CD14-positive monocyte (primary cell): Measurements from ENCODE around the gene BMP7. TPM values are rescaled to one million over a fixed set of nuclear protein-coding genes. Genes with fewer than 3 reads are reported as not detected.

Source experiments
- DNase-seq, 3 donors: peaks; one replicate each; pipeline ENCODE4 v3.0.0-alpha.2; 2011 to 2022
- H2AFZ ChIP-seq: 2 replicates; pipeline ENCODE4 v1.6.0; 2012; ENCODE audit warnings: mild to moderate bottlenecking, low read depth, low read length, inconsistent platforms; ENCODE audit not compliant: insufficient read depth, poor library complexity, severe bottlenecking
- H3K27ac ChIP-seq, 2 donors: 1 replicate in 1 of 2; 2 replicates in 1 of 2; pipeline ENCODE4 v1.5.1; 2012 to 2013; ENCODE audit warnings: low read length in 2 of 2, control low read depth in 1 of 2, inconsistent platforms in 1 of 2, low read depth in 1 of 2, mild to moderate bottlenecking in 1 of 2
- H3K27me3 ChIP-seq, 2 donors: one replicate each; pipeline versions ENCODE4 v1.6.0 to v1.6.1; 2011 to 2013; ENCODE audit warnings: low read length in 2 of 2; ENCODE audit not compliant: control insufficient read depth in 2 of 2, insufficient read depth in 2 of 2
- H3K36me3 ChIP-seq, 2 donors: replicated peaks in 1 of 2; 1 replicate in 1 of 2; 2 replicates in 1 of 2; pipeline versions ENCODE4 v1.5.1 to v1.6.1; 2012 to 2013; ENCODE audit warnings: low read length in 2 of 2, control low read depth in 1 of 2, inconsistent platforms in 1 of 2, mild to moderate bottlenecking in 1 of 2; ENCODE audit not compliant: insufficient read depth in 2 of 2, control insufficient read depth in 1 of 2
- H3K4me1 ChIP-seq, 2 donors: 1 replicate in 1 of 2; 2 replicates in 1 of 2; pipeline versions ENCODE4 v1.5.1 to v1.6.1; 2012 to 2013; ENCODE audit warnings: low read length in 2 of 2, control low read depth in 1 of 2, inconsistent platforms in 1 of 2, mild to moderate bottlenecking in 1 of 2, moderate library complexity in 1 of 2; ENCODE audit not compliant: insufficient read depth in 2 of 2, control insufficient read depth in 1 of 2
- H3K4me2 ChIP-seq: replicated peaks from 2 replicates; pipeline ENCODE3; 2012; ENCODE audit warnings: low read length, moderate library complexity, mild to moderate bottlenecking; ENCODE audit not compliant: poor library complexity, severe bottlenecking; ENCODE audit errors: extremely low read depth
- H3K4me3 ChIP-seq, 3 experiments: fragments of 200-600 bp in 1 of 3; sonication (generic) in 1 of 3; replicated peaks in 1 of 3; 1 replicate in 2 of 3; 2 replicates in 1 of 3; pipeline ENCODE4 v1.5.1; 2011 to 2013; ENCODE audit warnings: low read length in 3 of 3, mild to moderate bottlenecking in 3 of 3, control low read depth in 2 of 3, low read depth in 2 of 3, inconsistent platforms in 1 of 3, moderate library complexity in 1 of 3
- H3K79me2 ChIP-seq: 2 replicates; pipeline ENCODE4 v1.6.0; 2012; ENCODE audit warnings: mild to moderate bottlenecking, control low read depth, inconsistent platforms, low read length, moderate library complexity; ENCODE audit not compliant: insufficient read depth
- H3K9ac ChIP-seq: 2 replicates; pipeline ENCODE4 v1.6.0; 2017; ENCODE audit warnings: low read length, mild to moderate bottlenecking; ENCODE audit not compliant: insufficient read depth, poor library complexity, severe bottlenecking
- H3K9me3 ChIP-seq, 2 donors: replicated peaks in 1 of 2; 1 replicate in 1 of 2; 2 replicates in 1 of 2; pipeline versions ENCODE4 v1.5.1 to v1.6.1; 2012 to 2013; ENCODE audit warnings: low read length in 2 of 2, control low read depth in 1 of 2; ENCODE audit not compliant: control insufficient read depth in 1 of 2, insufficient read depth in 1 of 2
- H4K20me1 ChIP-seq: 2 replicates; pipeline ENCODE4 v1.6.0; 2012; ENCODE audit warnings: mild to moderate bottlenecking, low read length, control low read depth, moderate library complexity; ENCODE audit not compliant: insufficient read depth
- H3K27ac Mint-ChIP-seq, 7 donors: one replicate each; pipeline ENCODE4 v1.8.0; 2020; ENCODE audit warnings: mild to moderate bottlenecking in 7 of 7, mixed read lengths in 7 of 7, moderate library complexity in 6 of 7, inconsistent platforms in 2 of 7
- H3K27me3 Mint-ChIP-seq, 3 donors: one replicate each; pipeline ENCODE4 v1.8.0; 2021 to 2022; ENCODE audit warnings: low read depth in 3 of 3, mild to moderate bottlenecking in 3 of 3, mixed read lengths in 3 of 3, moderate library complexity in 3 of 3, inconsistent platforms in 1 of 3
- H3K36me3 Mint-ChIP-seq, 2 donors: one replicate each; pipeline ENCODE4 v1.8.0; 2020; ENCODE audit warnings: mixed read lengths in 2 of 2, inconsistent platforms in 1 of 2, mild to moderate bottlenecking in 1 of 2
- H3K4me1 Mint-ChIP-seq: one replicate; pipeline ENCODE4 v1.8.0; 2020; ENCODE audit warnings: mild to moderate bottlenecking, mixed read lengths
- H3K4me3 Mint-ChIP-seq, 2 donors: one replicate each; pipeline ENCODE4 v1.8.0; 2020; ENCODE audit warnings: mild to moderate bottlenecking in 2 of 2, mixed read lengths in 2 of 2, moderate library complexity in 1 of 2
- H3K9me3 Mint-ChIP-seq, 7 donors: one replicate each; pipeline ENCODE4 v1.8.0; 2020 to 2022; ENCODE audit warnings: mixed read lengths in 7 of 7, mild to moderate bottlenecking in 6 of 7, moderate library complexity in 6 of 7, inconsistent platforms in 2 of 7
- WGBS: methylation state at CpG from one replicate; pipeline ENCODE4 v1.1.5; 2013; ENCODE audit warnings: missing lambda C conversion rate; ENCODE audit not compliant: insufficient coverage; 5-methylcytosine and 5-hydroxymethylcytosine counted together
- intact Hi-C, 2 donors: fragments of 100-400 bp; cut with micrococcal nuclease; formaldehyde crosslinking; loops; one replicate each; pipeline versions ENCODE4 v1.15.0 to v1.15.1; 2023
- polyA plus RNA-seq, 3 donors: library from polyadenylated mRNA; depleted of rRNA in 1 of 3; unstranded in 2 of 3; stranded (reverse) in 1 of 3; fragments of 300-500 nt in 2 of 3; fragments of >200 nt in 1 of 3; fragmentation: Illumina TruSeq in 2 of 3; gene quantifications; 1 replicate in 2 of 3; 2 replicates in 1 of 3; pipeline ENCODE4 v1.2.3, GENCODE V29; 2012 to 2021
- TF ChIP-seq, protein P1 (sequence below): fragments of 200-600 bp; IDR thresholded peaks from one replicate; pipeline ENCODE4 v1.8.0; 2022; ENCODE audit warnings: antibody characterized with exemption, mild to moderate bottlenecking

The BMP7 gene
- polyA plus RNA-seq, 3 donors: not detected

- Histone ChIP-seq H2AFZ (no peak overlapping the region), H3K27ac (no peak overlapping the region), H3K4me3 (no peak overlapping the region), H3K27me3 (no peaks in the 10 kb centered on the region), H3K36me3 (no peaks in the 10 kb centered on the region), H3K79me2 (no peaks in the 10 kb centered on the region), H4K20me1 (no peaks in the 10 kb centered on the region), H3K4me2 (no peak overlapping the region), H3K4me1 (no peaks in the 10 kb centered on the region), H3K9ac (no peak overlapping the region), H3K9me3 (peaks cover 5 to 8% of the 10 kb centered on the region in 2 donors)
- Mint-ChIP-seq H3K4me3 (no peak overlapping the region), H3K36me3 (no peaks in the 10 kb centered on the region), H3K27ac (no peak overlapping the region), H3K27me3 (peaks cover 3 to 10% (median 3%) of the 10 kb centered on the region in 3 donors), H3K4me1 (no peaks in the 10 kb centered on the region), H3K9me3 (peaks cover 0 to 3% (median 0%) of the 10 kb centered on the region in 7 donors)
- no peak for DNase-seq
- 78% methylated on average over 5 of the region's 9 CpGs for WGBS
- intact Hi-C loops: no loop called here
- TF ChIP-seq, protein P1, sequence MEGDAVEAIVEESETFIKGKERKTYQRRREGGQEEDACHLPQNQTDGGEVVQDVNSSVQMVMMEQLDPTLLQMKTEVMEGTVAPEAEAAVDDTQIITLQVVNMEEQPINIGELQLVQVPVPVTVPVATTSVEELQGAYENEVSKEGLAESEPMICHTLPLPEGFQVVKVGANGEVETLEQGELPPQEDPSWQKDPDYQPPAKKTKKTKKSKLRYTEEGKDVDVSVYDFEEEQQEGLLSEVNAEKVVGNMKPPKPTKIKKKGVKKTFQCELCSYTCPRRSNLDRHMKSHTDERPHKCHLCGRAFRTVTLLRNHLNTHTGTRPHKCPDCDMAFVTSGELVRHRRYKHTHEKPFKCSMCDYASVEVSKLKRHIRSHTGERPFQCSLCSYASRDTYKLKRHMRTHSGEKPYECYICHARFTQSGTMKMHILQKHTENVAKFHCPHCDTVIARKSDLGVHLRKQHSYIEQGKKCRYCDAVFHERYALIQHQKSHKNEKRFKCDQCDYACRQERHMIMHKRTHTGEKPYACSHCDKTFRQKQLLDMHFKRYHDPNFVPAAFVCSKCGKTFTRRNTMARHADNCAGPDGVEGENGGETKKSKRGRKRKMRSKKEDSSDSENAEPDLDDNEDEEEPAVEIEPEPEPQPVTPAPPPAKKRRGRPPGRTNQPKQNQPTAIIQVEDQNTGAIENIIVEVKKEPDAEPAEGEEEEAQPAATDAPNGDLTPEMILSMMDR: no peak
These were observed 48.6 kb downstream of the BMP7 start for GRCh38 chr20:57217802-57218201.

DNA sequence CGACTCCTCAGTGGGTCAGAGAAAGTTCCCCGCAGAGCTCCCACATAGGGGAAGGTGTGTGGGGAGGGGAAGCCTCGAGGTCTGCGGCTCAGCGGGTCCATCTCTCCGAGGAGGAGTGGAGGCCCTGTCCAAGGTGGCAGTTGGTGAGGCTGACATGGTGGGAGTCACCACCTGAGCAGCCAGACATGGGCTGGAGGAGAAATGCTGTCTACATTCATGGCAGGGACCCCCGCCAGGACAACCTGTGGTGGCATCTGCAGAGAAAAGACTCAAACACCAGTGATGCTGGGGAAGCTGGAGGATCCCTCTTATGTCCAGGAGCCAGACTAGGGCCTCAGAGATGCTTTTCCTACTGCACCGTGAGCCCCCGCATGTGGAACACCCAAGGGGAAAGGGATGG is 49.8 kb downstream of the BMP7 start:
- TF ChIP-seq, protein P1: no peak
- H3K27ac ChIP-seq: no peak overlapping the region
- no peaks in the 10 kb centered on the region for H3K36me3 ChIP-seq
- H3K9me3 ChIP-seq: peaks cover 5 to 8% of the 10 kb centered on the region in 2 donors
- Mint-ChIP-seq H3K9me3 (peaks cover 0 to 3% (median 0%) of the 10 kb centered on the region in 7 donors), H3K4me3 (no peak overlapping the region), H3K27ac (no peak overlapping the region), H3K36me3 (no peaks in the 10 kb centered on the region), H3K27me3 (peaks cover 3 to 14% (median 3%) of the 10 kb centered on the region in 3 donors), H3K4me1 (no peaks in the 10 kb centered on the region)
- peaks cover 0 to 4% of the 10 kb centered on the region in 2 donors for H3K27me3 ChIP-seq
- no peak overlapping the region for H2AFZ ChIP-seq
- no peaks in the 10 kb centered on the region for H3K4me1 ChIP-seq
- H3K79me2 ChIP-seq: no peaks in the 10 kb centered on the region
- H3K4me3 ChIP-seq: no peak overlapping the region
- H4K20me1 ChIP-seq: no peaks in the 10 kb centered on the region
- no peak overlapping the region for H3K9ac ChIP-seq
- 77% methylated on average over 7 of the region's 9 CpGs for WGBS
- H3K4me2 ChIP-seq: no peak overlapping the region
- intact Hi-C loops: no loop called here
- no peak for DNase-seq
